Measurements from ENCODE around the gene GPR179. TPM values are rescaled to one million over a fixed set of nuclear protein-coding genes. Genes with fewer than 3 reads are reported as not detected.
A peak's percentile ranks its signal among the peaks of the same experiment; 100 is the strongest.

The GPR179 gene
- total RNA-seq, 1 experiment from 2014 or later = not detected

DNA sequence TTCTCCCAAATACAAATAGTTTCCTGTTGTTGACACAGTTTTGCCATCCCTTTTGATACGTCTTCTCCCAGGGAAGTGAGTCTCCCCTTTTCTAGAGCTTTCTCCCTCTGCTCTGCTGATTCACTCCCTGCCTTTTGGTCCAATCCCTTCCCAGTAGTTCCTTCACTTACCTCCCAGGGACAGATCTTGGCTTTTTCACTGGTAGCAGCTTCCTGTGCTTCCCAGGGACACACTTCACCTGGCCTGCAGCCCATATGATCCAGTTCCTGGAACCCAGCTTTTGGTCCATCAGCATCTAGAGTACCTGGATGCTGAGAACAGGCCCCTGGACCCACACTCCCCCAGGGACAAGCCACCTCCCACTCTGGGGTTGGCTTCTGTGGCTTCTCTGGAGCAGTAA lies 15.8 kb downstream of the GPR179 start:
- DNase-seq = peak; percentile 21
- no peak overlapping the region for H2BK5ac ChIP-seq (ENCODE audit: insufficient read length, low read length)
- H3K79me1 ChIP-seq (ENCODE audit: insufficient read depth, low read depth, low read length, poor library complexity, severe bottlenecking) = no peaks in the 10 kb centered on the region
- no peak overlapping the region for H3T11ph ChIP-seq (ENCODE audit: low read length)
- no peaks in the 10 kb centered on the region for H3K9me3 ChIP-seq (ENCODE audit: control insufficient read depth, low read depth, low read length)
- H3K9ac ChIP-seq (ENCODE audit: extremely low read depth, insufficient read length, low read length) = no peak overlapping the region
- H3K27me3 ChIP-seq (ENCODE audit: insufficient read depth, low read length) = no peaks in the 10 kb centered on the region
- no peak overlapping the region for H2AFZ ChIP-seq (ENCODE audit: low read length)
- peak overlapping the region in 1 of 3 experiments; percentile 54; a peak in 1 of 7 replicates for H3K27ac Mint-ChIP-seq
- H3K18ac ChIP-seq (ENCODE audit: insufficient read length, low read depth, low read length) = no peak overlapping the region
- peaks cover 3% of the 10 kb centered on the region; the same call in 1 of the 2 replicates for H3K4me1 ChIP-seq (ENCODE audit: insufficient read depth, low read length)
- H3K4me1 Mint-ChIP-seq = peaks cover 30 to 35% of the 10 kb centered on the region in 2 experiments
- no peak overlapping the region for H3K4me3 Mint-ChIP-seq
- H3K36me3 Mint-ChIP-seq (ENCODE audit: insufficient read depth in 1 of 3, low read depth in 3 of 3) = peaks cover 3 to 12% (median 7%) of the 10 kb centered on the region in 3 experiments; a peak in 6 of 7 replicates
- H3K27ac ChIP-seq (ENCODE audit: insufficient read length, low read depth, low read length) = no peak overlapping the region
- H4K20me1 ChIP-seq (ENCODE audit: control insufficient read depth, insufficient read depth, insufficient read length) = no peaks in the 10 kb centered on the region
- H3K79me2 ChIP-seq (ENCODE audit: insufficient read depth, low read length) = no peaks in the 10 kb centered on the region
- no peak overlapping the region for H4K91ac ChIP-seq (ENCODE audit: insufficient read length, low read depth, low read length)
- H3K23ac ChIP-seq (ENCODE audit: insufficient read length, low read depth, low read length) = no peak overlapping the region
- H3K14ac ChIP-seq (ENCODE audit: insufficient read depth, low read length) = no peak overlapping the region
- H3K9me3 Mint-ChIP-seq = no peaks in the 10 kb centered on the region
- H4K8ac ChIP-seq (replicated peaks; ENCODE audit: insufficient read length, low read depth, low read length) = no peak overlapping the region
- H3K4me2 ChIP-seq (ENCODE audit: insufficient read depth, insufficient read length, low read length) = no peak overlapping the region
- H3K4ac ChIP-seq (ENCODE audit: low read depth, low read length) = no peak overlapping the region
- H2BK120ac ChIP-seq (ENCODE audit: low read depth, low read length, poor library complexity, severe bottlenecking) = no peak overlapping the region
- H2BK12ac ChIP-seq (ENCODE audit: insufficient read length, low read depth, low read length) = no peak overlapping the region
- no peak overlapping the region for H4K5ac ChIP-seq (ENCODE audit: insufficient read length, low read depth, low read length)
- H2AK5ac ChIP-seq (ENCODE audit: insufficient read length, low read length) = no peak overlapping the region
- H2BK20ac ChIP-seq (ENCODE audit: low read depth, low read length, poor library complexity, severe bottlenecking) = no peak overlapping the region
- no peak overlapping the region for H3K56ac ChIP-seq (ENCODE audit: insufficient read length, low read depth, low read length)
- H2BK15ac ChIP-seq (ENCODE audit: low read depth, low read length) = no peak overlapping the region
- no peaks in the 10 kb centered on the region; the same call in 1 of the 2 replicates for H3K27me3 Mint-ChIP-seq (ENCODE audit: low read depth)
- WGBS (ENCODE audit: extremely low coverage, insufficient read length, low lambda C conversion rate) = no CpG with 5 or more reads among the region's 1 CpG
- TF ChIP-seq CTCF (conservative IDR thresholded peaks at IDR 0.05) = no peak
- no peaks in the 10 kb centered on the region for H3K23me2 ChIP-seq (ENCODE audit: insufficient read length, low read depth, low read length, poor library complexity, severe bottlenecking)
